Left ventricle myocardium inferior (tissue), 1 donor: ENCODE measurements around the gene AADAT. TPM values are rescaled to one million over a fixed set of nuclear protein-coding genes. Genes with fewer than 3 reads are reported as not detected.

ENCODE experiments used
- DNase-seq: peaks from one replicate; pipeline ENCODE4 v3.0.0-alpha.2; 2020
- H3K27ac ChIP-seq: fragments of 200-600 bp; replicated peaks from 2 replicates; pipeline ENCODE4 v1.8.0; 2021
- H3K27me3 ChIP-seq: fragments of 200-600 bp; 2 replicates; pipeline ENCODE4 v1.8.0; 2021; ENCODE audit warnings: low read depth
- H3K36me3 ChIP-seq: fragments of 200-600 bp; 2 replicates; pipeline ENCODE4 v1.8.0; 2021
- H3K4me1 ChIP-seq: fragments of 200-600 bp; 2 replicates; pipeline ENCODE4 v1.8.0; 2021
- H3K4me3 ChIP-seq: fragments of 200-600 bp; 2 replicates; pipeline ENCODE4 v1.8.0; 2021; ENCODE audit warnings: mild to moderate bottlenecking, moderate library complexity
- H3K9me3 ChIP-seq: fragments of 200-600 bp; replicated peaks from 2 replicates; pipeline ENCODE4 v1.8.0; 2021
- CTCF ChIP-seq: fragments of 200-600 bp; IDR thresholded peaks from 2 replicates; pipeline ENCODE4 v1.8.0; 2021; ENCODE audit warnings: antibody characterized with exemption, mild to moderate bottlenecking, borderline replicate concordance
- intact Hi-C: fragments of 100-400 bp; cut with micrococcal nuclease; formaldehyde crosslinking; loops from one replicate; pipeline ENCODE4 v1.11.0; 2022
- total RNA-seq: library from RNA; stranded (reverse); fragmentation: NEBNext Ultra II Directional; extraction: Animal tissue kit (Norgen Biotek cat#: 25700); gene quantifications from one replicate; pipeline ENCODE4 v1.2.1, GENCODE V29; 2021
- donor health status: DM: no; HTN: yes; CAD: no; lungs with severe emphysema.

AADAT gene
- total RNA-seq, 1 donor from 2014 or later = 2.2 TPM

- DNase-seq = no peak
- Histone ChIP-seq H3K27ac (no peak overlapping the region), H3K4me3 (no peak overlapping the region), H3K9me3 (no peaks in the 10 kb centered on the region), H3K4me1 (no peaks in the 10 kb centered on the region), H3K27me3 (no peaks in the 10 kb centered on the region), H3K36me3 (peaks cover 23% of the 10 kb centered on the region)
- intact Hi-C loops = no loop called here
- no peak for TF ChIP-seq CTCF
Measured at GRCh38 chr4:170079981-170080380, 9.8 kb downstream of the AADAT start.

DNA sequence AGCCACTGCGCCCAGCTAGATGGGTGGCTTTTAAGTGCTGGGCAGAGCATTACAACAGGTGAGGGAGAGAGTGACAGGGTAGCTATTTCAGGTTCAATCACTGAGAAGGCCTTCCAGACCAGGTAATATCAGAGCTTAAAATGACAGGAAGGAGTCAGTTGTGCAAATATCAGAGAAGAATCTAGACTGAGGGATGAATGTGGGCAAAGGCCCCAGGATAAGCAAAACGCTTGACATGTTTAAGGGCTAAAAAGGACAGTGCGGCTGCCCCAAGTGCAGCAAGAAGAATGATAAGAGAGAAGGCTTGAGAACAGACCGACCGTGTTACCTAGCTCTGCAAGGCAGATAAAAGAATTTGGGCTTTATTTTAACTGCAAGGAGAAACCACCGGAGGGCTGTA is 18.6 kb downstream of the AADAT start:
- intact Hi-C loops = no loop called here
- Histone ChIP-seq H3K4me1 (no peaks in the 10 kb centered on the region), H3K9me3 (no peaks in the 10 kb centered on the region), H3K27ac (no peak overlapping the region), H3K27me3 (no peaks in the 10 kb centered on the region), H3K36me3 (peaks cover 24% of the 10 kb centered on the region), H3K4me3 (no peak overlapping the region)
- TF ChIP-seq CTCF = no peak
- no peak for DNase-seq

- H3K9me3 ChIP-seq = no peaks in the 10 kb centered on the region
- no peak for TF ChIP-seq CTCF
- H3K36me3 ChIP-seq = peaks cover 24% of the 10 kb centered on the region
- H3K27me3 ChIP-seq = no peaks in the 10 kb centered on the region
- intact Hi-C loops = no loop called here
- H3K27ac ChIP-seq = no peak overlapping the region
- DNase-seq = no peak
- no peaks in the 10 kb centered on the region for H3K4me1 ChIP-seq
- no peak overlapping the region for H3K4me3 ChIP-seq
Measured at GRCh38 chr4:170068438-170069128, 21.2 kb downstream of the AADAT start.

DNA sequence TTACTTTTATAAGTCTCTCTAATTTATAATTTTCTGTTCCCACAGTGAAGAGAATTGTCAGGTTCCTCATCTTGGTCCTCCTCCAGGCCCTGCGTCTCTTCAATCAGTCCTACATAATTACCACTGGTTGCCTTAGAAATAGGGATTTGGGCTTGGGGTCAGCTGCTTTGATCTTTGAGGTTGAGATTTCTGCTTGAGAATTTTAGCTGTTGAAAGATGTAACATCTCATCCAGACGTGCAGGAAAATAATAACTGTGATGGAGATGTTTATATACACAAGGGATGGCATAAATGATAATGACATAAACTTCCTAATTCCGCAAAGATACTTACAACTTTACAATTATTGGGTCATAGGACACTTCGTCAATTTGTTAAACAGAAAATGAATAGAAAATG is 30.3 kb downstream of the AADAT start:
- TF ChIP-seq CTCF = no peak
- Histone ChIP-seq H3K9me3 (no peaks in the 10 kb centered on the region), H3K4me3 (no peak overlapping the region), H3K36me3 (peaks cover 3% of the 10 kb centered on the region), H3K27me3 (no peaks in the 10 kb centered on the region), H3K27ac (no peak overlapping the region), H3K4me1 (no peaks in the 10 kb centered on the region)
- DNase-seq = no peak
- intact Hi-C loops = no loop called here

GRCh38 chr4:170058826-170059225 is 30.9 kb downstream of the AADAT start:
- no peak overlapping the region for H3K4me3 ChIP-seq
- no peak for DNase-seq
- H3K27ac ChIP-seq = no peak overlapping the region
- no peaks in the 10 kb centered on the region for H3K27me3 ChIP-seq
- peaks cover 3% of the 10 kb centered on the region for H3K36me3 ChIP-seq
- intact Hi-C loops = no loop called here
- H3K4me1 ChIP-seq = no peaks in the 10 kb centered on the region
- TF ChIP-seq CTCF = no peak
- no peaks in the 10 kb centered on the region for H3K9me3 ChIP-seq
